ENCODE results near the gene GRIA3.

Gene GRIA3

DNA sequence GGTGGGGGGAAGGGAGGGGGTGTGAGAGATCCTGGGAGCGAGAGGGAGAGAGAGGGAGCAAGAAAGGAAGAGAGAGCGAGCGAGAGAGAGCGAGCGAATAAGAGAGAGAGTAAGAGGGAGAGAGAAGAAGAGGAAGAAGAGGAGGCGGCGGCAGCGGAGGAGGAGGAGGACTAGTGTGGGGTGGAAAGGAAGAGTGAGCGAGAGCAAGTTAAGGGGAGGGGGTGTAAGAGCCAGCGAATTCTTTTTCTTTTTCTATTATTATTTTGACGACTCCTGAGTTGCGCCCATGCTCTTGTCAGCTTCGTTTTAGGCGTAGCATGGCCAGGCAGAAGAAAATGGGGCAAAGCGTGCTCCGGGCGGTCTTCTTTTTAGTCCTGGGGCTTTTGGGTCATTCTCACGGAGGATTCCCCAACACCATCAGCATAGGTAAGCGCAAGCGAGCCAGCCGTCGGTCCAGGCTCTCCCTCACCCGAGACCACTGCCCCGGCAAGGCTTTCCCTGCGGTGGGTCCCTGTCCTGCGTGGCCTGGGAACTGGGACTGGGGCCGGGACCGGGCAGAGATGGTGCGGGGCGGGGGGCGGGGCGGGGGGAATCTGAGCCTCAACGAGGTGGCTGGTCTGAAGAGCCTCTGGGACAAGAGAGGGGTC is at the start of gene GRIA3:
GRIA3 (plus strand) TSS at position 60 of the 647 bp plus-strand sequence; CDS start at position 318, 258 bp downstream.
- DNase-seq (ENCODE audit: low read depth) = no peak

DNA sequence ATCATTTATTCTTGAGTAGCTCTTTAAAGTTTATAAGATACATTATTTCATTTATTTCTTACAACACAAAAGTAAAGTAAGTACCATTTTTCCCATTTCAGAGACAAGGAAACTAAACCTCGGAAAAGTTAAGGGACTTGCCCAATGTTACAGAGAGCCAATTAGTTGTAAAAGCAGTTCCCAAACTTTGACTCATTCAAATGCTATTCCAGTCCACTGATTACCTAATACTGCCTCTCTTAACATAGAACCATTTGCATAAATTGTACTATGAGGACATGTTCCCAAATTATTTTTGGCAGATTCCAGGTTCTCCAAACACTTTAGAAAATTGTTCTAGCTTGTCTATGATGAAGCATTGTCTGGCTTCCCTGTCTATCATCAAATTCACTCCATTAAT is 45.6 kb upstream of the GRIA3 start:
- no peak for DNase-seq (ENCODE audit: low read depth)

DNA sequence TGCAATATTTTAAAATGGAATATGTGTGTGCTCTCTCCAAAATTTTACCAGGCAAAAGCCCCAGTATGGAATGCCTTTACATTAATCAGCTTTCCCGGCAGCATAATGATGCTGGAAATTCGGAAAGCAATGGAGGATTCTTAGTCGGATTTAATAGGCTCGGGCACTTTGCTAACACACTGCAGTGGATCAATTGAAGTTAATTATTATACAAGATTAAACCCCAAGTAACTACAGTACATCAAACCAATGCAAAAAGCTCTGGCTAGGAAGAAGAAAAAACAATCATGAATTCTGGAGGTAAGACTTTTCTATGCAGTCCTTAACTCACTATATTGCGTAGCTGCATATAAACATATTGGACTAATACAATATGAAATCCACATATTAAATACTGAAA is 43.6 kb upstream of the GRIA3 start:
- no peak for DNase-seq (ENCODE audit: low read depth)

DNA sequence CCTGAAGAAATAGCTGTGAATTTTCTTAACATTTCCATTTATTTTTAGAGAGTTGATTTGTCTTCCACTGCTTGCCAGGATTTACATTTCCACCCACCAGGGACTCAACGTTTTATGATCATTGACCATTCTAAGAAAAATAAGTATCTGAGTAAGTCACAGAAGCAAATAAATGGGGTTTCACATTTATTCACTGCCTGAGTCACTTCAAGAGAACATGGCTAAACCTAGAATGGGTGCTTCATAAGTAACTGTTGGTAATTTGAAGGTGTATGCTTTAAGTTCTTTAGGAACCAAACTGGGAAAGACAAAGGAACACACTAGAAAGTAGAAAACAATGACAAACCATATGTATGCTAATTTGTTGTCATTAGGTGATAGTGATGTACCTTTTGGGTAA is 43.2 kb upstream of the GRIA3 start:
- DNase-seq (ENCODE audit: low read depth) = no peak

DNA sequence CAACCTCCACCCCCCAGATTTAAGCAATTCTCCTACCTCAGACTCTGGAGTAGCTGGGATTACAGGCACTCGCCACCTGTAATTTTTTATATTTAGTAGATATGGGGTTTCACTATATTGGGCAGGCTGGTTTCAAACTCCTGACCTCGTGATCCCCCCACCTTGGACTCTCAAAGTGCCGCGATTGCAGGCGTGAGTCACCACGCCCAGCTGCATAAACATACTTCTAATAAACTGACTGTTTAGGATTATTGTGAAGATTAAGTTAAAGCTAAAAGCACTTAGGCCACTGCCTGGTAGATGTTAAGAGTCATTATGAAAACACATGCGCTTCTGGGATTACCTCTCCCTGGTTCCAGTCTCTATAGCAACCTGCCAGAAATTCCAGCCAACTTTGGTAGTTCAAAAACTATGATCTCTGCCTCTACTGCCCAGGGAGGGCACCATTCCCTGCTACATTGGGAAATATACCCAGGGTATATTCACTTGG is 30.2 kb upstream of the GRIA3 start:
- peak; percentile 8 for DNase-seq (ENCODE audit: low read depth)

DNA sequence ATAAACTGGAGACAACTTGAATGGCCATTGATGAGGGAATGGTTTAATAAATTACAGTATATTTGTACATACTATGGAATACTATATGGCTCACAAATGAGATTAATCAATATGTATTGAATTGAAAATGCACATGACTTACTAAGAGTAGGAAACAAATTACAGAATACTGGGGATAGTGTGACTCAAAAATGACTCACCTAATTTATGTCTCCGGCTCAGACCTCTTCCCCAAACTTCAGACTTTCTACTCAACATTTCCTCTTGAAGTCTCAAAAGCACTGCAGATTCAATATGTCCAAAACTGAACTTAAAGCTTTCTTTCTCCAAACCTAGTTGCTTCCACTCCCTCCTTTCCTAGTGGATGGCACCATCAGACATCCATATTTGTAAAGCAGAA is 28.8 kb upstream of the GRIA3 start:
- no peak for DNase-seq (ENCODE audit: low read depth)

DNA sequence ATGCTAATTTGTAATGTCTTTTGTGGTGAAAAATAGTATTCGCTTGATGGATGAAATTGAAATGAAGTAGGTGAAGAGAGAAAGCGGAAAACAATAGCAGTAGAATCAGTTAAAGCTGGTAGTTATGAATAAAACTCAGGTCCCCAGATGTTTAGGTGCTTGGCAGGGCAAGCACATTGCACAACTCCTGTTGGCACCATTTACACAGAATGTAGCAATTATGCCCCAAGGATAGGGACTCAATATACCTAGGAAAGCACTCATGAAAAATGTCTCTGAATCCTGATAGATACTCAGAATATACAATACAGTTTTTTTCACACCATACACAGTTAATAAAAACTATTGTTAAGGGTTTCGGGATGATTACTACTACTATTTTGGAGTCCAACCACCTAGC is 26.5 kb upstream of the GRIA3 start:
- DNase-seq (ENCODE audit: low read depth) = no peak

DNA sequence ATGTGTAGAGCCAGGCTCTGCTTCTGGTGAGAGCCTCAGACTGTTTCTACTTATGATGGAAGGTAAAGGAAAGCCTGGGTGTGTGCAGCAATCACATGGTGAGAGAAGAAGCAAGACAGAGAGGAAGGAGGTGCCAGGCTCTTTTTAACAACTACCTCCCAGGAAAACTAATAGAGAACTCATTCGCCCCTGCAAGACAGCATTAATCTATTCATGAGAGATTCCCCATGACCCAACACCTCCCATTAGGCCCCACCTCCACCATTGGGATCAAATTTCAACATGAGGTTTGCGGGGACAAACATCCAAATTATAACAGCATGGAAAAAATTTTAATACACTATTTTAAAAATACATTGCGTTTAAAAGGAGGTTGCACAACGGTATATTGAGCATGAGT is 24.7 kb upstream of the GRIA3 start:
- DNase-seq (ENCODE audit: low read depth) = no peak

DNA sequence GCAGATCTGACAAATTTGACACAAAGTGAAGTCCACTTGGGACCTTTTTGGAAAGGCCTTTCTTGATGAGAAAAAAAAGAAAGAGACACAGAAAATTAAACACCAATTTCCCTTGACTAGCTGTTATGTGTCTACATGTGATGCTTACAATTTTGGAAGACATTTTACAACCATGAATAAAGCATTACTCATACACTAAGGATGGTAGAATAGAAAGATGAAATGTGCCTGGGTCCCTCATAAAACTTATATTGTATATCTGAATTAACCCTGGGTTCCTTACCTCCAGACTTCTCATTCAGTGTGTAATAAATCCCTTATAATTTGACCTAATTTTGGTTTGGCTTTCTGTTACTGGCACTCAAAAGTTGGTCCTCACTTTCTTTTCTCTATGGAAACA is 16.5 kb upstream of the GRIA3 start:
- no peak for DNase-seq (ENCODE audit: low read depth)

DNA sequence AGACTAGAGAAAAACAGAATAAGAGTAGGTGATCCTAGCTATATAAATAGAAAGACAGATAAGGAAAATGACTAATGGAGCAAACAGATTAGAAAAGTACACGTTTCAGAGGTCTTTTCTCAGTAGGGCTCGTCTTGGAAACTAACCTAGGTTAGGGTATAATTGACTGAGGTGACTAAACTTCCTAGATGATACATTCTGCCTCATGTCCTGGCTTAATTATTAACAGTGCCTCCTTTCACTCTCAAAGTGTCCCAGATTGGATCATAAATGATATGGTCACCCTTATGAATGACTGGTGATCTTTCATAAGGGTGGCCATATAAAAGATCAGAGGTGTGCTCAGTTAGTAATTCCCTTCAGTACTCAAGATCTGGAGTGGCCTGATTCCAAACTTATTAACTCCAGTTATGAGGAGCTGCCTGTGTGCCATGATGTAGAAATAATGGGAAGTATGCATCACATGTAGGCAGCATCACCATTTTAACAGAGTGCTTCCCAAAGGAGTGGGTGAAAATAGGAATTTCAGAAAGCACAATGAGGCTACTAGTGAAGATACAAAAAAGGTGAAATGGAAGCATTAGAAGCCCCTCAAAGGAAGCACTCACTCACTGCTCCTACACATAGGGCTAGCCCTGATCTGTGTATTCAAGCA is 14.7 kb upstream of the GRIA3 start:
- no peak for DNase-seq (ENCODE audit: low read depth)

DNA sequence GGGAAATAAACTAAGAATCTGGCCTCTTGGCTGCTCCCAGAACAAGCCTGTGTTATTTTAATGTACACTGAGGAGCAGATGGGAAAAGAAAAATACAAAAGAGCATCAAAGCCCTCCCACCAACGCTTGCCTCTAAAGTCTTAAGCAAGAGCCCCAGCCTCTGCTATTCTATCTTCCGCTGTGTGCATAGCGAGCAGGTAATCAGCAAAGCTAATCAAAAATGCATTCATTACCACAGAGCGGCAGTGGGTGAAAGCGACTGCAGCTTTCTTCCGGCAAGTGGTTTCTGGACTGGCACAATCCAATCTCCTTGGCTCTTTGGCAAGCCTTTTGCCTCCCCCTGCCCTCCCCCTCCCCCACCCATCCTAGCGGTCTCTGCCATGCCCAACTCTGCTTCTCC is 13.5 kb upstream of the GRIA3 start:
- no peak for DNase-seq (ENCODE audit: low read depth)

DNA sequence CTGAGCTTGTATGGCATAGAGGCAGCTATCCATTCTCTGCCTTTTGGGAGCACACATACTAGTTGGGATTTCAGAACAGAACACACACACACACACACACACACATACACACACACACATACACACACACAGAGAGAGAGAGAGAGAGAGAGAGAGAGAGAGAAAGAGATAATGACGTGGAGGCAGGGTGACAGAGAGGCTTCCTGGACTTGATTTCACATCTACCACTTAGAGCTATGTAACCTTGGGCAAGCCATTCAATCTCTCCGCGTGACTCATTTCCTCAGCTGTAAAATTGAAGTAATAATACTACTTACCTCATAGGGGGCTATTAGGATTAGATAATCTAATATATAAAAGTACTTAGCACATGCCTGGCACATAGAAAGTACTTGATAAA is 12.3 kb upstream of the GRIA3 start:
- DNase-seq (ENCODE audit: low read depth) = no peak

DNA sequence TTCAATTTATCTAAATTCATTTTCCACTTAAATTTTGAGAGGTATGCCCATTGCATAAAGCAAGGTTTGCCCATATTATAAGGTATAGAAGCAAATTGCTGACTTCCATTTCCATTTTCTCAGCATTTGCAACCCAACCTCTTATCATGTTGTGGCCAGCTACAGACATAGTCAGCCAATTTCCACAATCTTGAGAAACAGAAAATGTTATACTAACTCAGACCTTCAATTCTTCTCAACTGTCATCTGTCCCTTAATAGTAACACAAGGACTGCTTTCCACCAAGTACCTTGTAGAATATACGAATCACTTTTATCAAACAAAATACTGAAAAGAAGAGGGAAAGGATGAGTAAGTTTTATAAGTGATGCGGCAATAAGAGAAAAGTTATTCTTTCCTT is 11.2 kb upstream of the GRIA3 start:
- DNase-seq (ENCODE audit: low read depth) = no peak

DNA sequence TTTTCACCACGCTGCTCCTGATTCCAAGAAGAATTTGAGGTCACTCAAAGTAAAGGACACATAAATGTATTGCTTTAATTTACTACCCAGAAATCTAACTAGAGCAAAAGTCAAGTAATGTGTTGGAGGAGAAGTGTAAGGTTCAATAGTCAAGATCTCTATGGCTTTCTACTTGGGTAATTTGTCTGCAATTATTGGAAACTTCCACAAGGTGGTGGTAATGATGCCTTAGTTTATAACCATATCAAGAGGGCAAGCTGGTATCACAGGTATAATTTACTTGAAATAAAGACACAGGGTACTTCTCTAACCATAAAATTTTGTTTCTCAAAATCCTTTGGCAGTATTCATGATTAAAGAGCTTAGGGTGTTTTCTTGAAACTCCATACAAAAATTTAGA is 10.2 kb upstream of the GRIA3 start:
- no peak for DNase-seq (ENCODE audit: low read depth)

DNA sequence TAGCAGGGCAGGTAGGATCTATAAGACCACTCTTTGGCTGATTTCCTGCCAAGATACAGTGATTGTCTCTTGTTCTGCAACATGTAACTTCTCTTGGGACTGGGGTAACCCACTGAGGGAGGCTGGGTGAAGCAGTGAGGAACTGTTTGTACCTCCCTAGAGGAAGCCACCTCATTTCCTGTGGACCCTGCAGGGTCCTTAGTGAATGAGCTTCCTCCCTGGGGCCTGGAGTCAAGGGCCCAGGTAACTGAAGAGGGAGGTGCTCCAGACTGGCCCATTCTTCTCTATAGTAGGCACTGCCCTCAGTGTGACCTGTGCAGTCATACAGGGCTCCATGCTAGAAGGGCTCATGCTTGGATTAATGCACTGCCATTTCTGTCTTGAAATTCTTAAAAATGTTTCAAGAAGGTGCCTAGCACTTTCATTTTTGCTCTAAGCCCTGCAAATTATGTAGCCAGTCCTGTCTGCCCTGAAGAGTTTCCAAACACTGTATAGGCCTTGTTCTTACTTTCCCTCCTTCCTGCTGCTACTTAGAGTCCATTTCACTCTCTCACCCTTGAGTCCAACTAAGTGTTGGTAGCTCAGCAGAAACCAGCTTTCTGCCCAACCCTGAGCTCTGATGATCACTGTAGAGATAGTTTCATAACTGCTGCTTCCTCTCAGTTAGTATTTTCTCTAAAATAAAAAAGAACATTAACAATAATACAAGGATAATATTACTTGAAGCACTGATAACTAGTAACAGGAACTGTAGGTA is 8.5 kb upstream of the GRIA3 start:
- DNase-seq (ENCODE audit: low read depth) = no peak

DNA sequence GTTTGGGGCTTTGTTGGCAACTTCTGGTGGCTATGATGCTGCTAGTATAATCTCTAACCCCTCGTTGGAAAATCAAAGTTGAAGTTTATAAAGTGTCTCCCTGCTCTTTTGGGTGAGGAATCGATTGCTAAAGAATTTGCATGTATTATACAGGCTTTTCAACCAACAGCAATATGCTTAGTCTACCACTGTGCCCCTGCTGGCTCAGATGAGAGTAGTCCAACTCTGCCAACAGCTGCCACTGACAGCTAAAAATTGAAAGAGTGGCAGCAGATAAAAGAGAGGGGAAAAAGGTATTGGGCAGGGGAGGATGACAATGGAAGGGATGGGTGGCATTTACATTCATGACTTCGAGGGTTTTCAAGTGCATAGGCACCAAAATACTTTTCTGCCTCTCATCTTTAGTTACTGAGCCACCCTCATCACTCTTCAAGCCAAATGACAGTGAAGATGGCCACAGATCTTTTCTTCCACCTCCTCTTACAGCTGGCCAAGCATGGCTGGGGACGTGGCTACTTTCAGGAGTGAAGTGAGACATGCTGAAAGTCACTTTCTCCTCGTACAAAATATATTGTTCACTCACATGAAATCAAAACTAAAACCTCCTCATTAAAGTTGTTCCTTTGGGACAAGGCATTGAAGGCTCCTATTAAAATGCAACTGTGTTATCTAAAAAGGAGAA is 2.7 kb upstream of the GRIA3 start:
- DNase-seq (ENCODE audit: low read depth) = no peak

DNA sequence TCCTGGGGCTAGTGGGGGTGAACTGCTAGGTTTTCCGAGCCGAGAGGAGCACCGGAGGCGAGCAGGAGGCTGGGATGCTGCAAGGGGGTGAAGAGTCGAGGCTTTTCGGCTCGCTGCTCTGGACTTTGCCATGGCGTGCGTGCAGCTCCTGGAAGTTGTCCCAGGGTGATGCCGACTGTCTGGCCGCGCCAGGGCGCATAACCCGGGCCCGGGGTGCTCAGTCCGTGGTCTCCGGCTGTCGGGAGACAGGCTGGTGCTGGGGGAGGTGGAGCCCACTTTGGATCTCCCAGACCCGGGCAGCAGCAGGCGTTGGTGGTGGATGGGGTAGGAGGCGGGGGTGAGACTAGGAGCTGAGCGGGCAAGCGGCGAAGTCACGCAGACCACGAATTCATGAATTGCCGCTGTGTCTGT is 793 bp downstream of the GRIA3 start:
- DNase-seq (ENCODE audit: low read depth) = no peak

DNA sequence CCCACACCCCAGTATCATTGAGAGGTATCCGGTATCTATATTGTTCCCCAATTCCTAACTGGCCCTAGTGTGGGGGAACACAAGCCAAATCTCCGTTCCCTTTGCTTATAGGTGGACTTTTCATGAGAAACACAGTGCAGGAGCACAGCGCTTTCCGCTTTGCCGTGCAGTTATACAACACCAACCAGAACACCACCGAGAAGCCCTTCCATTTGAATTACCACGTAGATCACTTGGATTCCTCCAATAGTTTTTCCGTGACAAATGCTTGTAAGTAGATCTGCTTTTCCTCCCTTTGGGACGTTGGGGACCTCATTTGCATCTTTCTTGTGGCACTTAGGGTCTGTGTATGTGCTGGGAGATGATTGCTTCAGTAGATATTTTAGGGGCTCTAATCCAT is 1.6 kb downstream of the GRIA3 start:
- no peak for DNase-seq (ENCODE audit: low read depth)

DNA sequence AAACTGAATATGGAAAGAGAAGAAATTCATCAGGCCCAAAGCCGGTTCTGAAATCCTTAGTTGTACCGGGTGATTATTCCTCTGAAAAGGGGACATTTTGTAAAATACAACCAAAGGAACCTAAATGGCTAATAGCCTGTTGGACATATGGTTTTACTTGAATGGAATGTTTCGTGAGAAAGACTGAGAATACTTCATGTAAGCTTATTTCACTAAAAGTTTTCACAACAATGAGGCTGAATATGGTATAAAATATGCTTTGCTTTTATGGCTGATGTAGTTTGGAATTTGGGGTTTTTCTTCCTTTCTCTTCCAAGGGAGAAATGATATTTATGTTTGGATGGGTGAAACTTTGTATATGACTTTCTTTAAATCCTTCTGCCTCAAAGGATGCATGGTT is 2.7 kb downstream of the GRIA3 start:
- DNase-seq (ENCODE audit: low read depth) = no peak

DNA sequence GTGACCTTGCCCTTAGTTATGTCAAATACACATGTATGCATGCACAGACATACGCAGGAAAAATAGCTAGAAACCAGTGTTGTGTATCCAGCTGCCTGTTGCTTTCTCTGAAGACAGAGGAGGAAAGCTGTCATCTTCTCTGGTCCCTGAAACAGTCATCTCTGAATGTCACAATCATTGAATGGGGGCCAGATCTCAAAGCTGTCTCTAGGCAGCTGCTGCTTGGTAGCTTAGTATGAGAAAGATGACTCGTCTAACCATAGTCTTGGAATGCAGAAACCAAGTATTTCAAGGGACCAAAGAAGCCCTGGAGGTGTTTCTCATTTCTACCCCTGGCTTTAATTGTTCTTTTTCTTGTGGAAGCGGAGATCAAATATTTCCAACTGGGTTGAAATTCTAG is 4.0 kb downstream of the GRIA3 start:
- no peak for DNase-seq (ENCODE audit: low read depth)

DNA sequence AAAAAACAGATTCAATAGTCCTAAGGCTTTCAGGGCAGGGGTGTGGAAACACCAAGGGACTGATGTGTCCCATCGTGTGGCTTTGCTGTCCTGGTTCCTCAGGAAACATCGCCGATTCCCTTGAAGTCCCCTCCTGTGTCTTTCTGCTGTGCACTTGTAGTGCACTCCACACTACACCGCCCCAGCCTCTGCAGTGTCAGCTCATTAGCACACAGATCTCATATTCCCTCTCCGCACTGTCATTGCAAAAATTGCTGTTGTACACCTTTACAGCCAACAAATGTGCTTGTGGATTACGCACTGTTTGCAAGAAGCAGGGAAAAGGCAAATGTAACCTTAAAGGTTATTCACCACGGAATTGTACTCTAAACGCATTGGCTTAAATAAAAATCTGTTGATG is 5.3 kb downstream of the GRIA3 start:
- DNase-seq (ENCODE audit: low read depth) = no peak

DNA sequence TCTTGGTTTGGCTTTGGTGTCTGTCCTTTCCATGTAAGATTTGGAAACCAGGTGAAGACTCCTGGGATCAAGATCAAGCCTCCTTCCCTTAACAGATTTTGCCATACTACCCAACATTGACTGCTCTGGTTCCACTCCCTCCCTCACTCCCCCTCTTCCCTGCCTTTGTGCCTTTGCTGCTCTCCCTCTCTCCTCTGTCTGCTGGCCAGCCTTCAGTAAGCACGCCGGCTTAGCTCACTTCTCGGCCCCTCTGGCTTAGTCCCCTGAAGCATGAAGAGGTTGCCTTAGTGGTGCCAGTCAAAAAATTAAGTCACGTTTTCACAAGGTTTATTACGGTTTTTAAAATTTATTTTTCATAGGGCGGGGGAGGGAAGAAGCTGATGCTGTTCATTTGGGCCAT is 6.0 kb downstream of the GRIA3 start:
- no peak for DNase-seq (ENCODE audit: low read depth)

DNA sequence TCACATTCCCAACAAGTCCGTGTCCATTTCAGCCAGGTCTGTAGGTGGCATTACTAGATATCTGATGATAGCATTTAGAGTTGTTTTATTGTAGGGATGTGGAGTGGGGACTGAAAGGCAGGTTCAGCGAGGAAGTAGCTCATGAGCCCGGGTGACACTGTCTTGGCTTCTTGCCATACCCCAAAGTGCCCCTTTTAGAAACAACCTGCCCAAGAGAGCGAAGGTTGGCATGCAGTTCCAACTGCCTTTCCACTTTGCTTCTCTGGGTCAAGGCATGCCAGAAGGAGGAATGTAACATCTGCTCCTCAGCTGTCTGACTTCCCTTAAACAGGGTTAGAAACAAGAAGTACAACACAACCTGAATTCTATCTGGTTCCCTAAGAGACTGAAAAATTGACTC is 9.0 kb downstream of the GRIA3 start:
- no peak for DNase-seq (ENCODE audit: low read depth)

Measured in fibroblast of the conjunctiva (primary cell).